Left ventricle myocardium superior (tissue), 1 donor: ENCODE measurements around the gene LRRC17. TPM values are rescaled to one million over a fixed set of nuclear protein-coding genes. Genes with fewer than 3 reads are reported as not detected.
"Not testable (repeated sequence)": the region's sequence is repeated elsewhere in the genome, so short reads cannot be mapped to it uniquely, and the experiment has no call there.

Source experiments
- ATAC-seq: fragments of 200-7000 bp; cut with Tn5 transposase; one replicate; pipeline ENCODE4 v1.9.1; 2020; ENCODE audit warnings: mild to moderate bottlenecking, moderate library complexity
- DNase-seq: peaks from one replicate; pipeline ENCODE4 v3.0.0-alpha.2; 2020
- intact Hi-C: fragments of 100-400 bp; cut with micrococcal nuclease; formaldehyde crosslinking; loops from one replicate; pipeline ENCODE4 v1.11.0; 2022
- total RNA-seq: library from RNA; stranded (reverse); fragmentation: NEBNext Ultra II Directional; extraction: Animal tissue kit (Norgen Biotek cat#: 25700); gene quantifications from one replicate; pipeline ENCODE4 v1.2.1, GENCODE V29; 2021
- donor health status: DM: no; HTN: yes; CAD: no; lungs with severe emphysema.

LRRC17 gene
- total RNA-seq, 1 donor from 2014 or later: 1.9 TPM

DNA sequence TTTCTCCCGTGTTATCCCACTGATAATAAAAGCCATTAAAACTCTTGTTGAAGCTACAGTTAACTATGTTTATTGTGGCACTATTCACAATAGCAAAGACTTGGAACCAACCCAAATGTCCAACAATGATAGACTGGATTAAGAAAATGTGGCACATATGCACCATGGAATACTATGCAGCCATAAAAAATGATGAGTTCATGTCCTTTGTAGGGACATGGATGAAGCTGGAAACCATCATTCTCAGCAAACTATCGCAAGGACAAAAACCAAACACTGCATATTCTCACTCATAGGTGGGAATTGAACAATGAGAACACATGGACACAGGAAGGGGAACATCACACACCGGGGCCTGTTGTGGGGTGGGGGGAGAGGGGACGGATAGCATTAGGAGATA is 64.8 kb downstream of the LRRC17 start:
- ATAC-seq, DNase-seq, intact Hi-C loops: not testable (repeated sequence)

DNA sequence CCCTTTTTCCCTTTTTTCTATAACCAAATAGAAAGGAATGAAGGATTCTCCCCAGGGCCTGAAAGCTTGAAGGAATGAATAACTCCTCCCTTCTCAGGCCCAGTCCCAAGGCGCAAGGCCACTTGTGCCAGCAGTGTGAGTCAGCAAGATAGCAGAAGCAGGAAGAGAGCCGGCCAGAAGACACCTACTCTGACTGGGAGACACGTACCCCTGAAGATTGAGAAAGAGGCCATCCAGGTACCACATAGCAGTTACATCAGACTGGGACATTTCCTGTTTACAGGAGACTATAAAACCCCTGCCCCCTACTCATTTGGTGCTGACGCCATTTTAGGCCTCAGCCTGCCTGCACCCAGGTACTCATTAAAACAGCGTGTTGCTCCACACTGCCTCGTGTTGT is 65.5 kb downstream of the LRRC17 start:
- intact Hi-C loops: no loop called here
- DNase-seq (no peak), ATAC-seq (no peak)

DNA sequence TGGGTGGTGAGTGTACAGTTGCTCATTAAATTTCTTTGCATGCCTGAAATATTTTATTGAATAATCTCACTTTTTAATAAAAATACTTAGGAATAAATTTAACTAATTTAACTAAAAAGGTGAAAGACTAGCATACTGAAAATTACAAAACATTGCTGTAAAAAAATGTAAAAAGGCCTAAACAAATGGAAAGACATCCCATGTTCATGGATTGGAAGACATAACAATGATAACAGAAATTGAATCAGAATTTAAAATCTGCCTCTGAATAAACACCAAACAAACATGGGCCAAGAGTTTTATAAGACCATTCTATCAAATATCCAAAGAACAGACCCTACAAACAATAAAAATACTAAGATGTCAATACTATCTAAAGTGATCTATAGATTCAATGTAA is 66.9 kb downstream of the LRRC17 start:
- DNase-seq (no peak), ATAC-seq (no peak)
- intact Hi-C loops: no loop called here

DNA sequence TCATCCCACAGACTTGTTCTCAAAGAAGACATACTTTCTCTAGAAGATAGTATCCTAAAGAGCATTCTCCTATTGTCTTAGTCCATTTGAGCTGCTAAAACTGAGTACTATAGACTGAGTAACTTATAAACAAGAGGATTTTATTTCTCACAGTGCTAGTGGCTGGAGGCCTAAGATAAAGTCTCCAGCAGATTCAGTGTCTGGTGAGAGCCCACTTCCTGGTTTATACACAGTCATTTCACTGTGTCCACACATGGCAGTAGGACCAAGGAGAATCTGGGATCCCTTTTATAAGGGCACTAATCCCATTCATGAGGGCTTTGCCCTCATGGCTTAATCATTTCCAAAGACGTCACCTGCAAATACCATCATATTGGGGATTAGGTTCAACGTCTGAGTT is 68.7 kb downstream of the LRRC17 start:
- DNase-seq (no peak), ATAC-seq (no peak)
- intact Hi-C loops: no loop called here

DNA sequence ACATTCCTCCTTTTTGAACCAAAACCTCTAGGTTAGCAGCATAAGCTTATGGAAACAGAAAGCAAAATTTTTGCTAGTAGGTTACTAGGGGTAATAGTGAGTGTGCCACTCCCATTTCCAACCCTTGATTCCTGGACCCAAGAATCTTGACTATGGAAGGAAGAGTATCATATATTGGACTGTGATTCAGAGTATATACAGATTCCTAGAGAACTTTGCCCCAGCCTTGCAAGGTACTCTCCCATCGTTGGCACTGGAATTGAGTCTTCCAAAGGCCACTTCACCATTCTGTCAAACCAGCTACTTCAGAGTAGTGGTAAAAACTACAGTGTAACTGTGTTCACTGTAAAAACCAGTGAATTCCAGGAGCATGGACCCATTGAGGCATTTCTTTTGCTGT is 69.4 kb downstream of the LRRC17 start:
- no peak for DNase-seq
- intact Hi-C loops: no loop called here
- no peak for ATAC-seq

DNA sequence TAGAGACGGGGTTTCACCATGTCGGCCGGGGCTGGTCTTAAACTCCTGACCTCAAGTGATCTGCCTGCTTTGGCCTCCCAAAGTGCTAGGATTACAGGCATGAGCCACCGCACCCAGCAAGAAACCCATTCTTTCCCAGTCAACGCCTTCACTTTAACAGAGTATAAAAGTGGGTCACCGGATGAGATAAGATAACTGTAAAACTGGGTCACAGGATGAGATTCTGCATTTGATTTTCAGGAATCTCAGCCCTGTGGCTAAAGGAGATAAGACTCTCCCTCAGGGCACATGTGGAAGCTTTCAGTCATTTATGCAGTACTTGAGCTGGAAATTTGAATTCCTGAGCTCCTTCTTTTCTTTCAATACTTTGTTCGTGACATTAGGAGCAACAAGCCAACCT is 70.8 kb downstream of the LRRC17 start:
- ATAC-seq: peak; percentile 34
- DNase-seq: no peak
- intact Hi-C loops: no loop called here

DNA sequence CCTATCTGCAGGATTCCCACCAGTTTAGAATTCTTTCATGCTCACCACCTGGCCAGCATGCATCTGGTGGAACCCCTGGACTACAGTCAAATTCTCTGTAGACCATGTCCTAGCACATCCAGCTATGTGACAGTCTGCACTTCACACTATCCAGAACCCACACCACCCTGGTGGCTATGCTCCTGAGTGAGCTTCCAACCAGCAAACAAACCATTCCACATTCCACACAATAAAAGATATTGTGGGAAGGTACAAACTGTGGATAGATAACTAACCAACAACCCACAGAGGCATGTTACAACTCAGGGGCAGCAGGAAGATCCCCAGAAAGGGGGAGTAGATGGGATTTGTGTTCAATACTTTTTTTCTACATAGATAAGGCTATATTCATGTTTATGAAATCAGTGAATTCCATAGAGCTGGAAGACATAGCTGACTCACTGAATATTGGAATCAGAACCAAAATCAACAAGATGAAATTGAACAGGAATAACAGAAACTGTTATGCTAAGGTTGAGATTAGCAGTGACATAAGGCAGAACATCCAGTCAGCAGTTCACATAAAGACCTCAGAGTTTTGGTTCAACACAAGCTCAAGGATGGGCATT is 72.5 kb downstream of the LRRC17 start:
- DNase-seq (no peak), ATAC-seq (no peak)
- intact Hi-C loops: no loop called here

DNA sequence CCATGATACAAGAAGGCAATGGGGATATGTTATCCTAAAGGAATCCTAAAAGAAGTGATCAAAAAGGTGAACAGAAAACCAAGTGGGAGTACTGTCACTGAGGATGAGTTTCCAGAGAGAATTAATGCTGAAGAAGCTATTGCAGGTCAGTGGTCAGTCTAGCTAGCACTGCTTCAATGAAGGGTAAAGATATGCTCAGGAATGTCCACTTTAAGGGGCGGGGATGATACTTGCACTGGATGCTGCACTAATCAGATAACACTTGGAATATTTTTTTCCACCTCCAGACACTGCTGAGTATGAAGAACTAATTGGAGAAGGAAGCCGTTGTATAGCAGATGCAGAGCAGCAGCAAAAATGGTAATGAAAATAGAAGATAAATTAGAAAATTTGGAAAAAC is 75.3 kb downstream of the LRRC17 start:
- intact Hi-C loops: no loop called here

DNA sequence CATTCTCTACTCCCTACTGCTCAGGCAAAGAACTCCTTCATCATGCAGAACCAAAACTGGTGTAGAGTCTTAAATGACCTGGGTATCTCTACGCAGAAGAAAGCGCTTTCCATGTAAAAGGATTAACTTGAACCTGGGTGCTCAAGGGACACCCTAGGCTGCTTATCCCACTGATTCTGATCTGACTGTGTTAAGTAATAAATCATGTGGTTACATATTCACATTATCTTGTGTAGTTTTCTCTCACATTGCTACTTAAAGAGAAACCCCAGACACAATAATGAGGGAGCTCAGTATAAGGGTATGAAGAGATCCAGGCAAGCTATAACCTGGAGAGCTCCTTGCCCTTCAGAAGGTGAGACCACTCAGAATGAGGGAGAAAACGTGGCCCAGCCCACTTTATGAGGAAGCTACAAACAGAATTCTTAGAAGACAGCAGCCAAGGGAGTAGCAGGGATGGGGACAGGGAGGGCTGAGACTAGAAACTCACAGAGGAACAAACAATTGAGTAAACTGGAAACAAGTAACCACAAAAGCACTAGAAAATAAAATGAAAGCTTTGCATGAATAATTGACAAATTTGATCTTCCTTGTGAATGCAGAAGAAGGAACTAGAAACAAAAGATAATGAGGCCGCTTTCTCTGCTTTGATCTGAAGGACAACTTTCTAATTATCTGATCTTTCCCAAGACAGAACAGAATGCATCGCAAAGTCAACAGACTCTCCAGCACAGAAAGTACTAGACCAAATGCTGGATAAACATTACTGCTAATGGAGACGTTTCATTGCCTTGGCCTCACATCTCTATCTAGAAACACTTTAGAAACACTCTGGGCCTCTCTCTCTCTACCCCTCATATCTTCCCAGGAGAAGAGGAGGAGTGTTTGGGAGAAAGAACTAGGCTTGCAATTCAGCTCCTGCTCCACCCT is 76.1 kb downstream of the LRRC17 start:
- no peak for ATAC-seq
- intact Hi-C loops: no loop called here
- DNase-seq: no peak

More for the DNA sequence above, 75.3 kb downstream of the LRRC17 start:
- no peak for DNase-seq
- ATAC-seq: no peak

DNA sequence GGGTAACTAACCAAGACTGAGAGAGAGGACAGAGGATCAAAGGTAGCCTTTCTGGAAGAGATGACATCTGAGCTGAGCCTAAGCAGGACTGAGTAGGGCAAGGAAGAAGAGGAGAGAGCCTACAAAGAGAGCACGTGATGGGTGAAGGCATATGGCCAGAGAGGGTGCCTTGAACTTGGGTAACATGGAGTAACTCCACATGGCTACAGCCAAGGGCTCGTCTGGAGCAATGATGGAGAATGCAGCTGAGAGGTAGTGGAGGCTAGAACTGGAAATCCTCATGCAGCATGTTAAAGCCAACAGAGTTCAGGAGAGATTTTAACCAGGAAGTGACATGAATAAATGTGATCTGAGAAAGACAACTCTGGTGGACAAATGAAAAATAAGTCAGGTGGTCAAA is 77.8 kb downstream of the LRRC17 start:
- DNase-seq (no peak), ATAC-seq (no peak)
- intact Hi-C loops: no loop called here

DNA sequence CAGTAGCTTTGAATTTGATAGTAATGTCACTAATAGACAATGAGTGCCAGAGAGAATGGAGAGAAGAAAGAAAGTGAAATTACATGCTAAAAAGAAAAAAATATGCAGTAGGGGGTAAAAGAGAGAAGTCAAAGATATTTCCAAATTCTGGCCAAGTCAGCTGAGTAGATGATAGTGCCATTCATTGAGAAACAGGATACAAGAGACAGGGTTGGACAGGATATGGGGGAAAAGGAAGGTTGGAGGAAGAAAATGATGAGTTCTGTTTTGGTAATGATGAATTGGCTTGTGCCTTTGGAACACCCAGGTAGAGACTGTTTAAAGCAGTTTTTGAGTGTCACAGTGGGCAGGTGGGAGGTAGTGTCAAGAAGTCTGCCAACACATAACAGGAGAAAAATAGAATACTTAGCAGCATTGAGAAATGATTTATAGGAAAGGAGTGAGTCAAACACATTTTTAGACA is 78.3 kb downstream of the LRRC17 start:
- ATAC-seq: no peak
- intact Hi-C loops: no loop called here
- DNase-seq: no peak

DNA sequence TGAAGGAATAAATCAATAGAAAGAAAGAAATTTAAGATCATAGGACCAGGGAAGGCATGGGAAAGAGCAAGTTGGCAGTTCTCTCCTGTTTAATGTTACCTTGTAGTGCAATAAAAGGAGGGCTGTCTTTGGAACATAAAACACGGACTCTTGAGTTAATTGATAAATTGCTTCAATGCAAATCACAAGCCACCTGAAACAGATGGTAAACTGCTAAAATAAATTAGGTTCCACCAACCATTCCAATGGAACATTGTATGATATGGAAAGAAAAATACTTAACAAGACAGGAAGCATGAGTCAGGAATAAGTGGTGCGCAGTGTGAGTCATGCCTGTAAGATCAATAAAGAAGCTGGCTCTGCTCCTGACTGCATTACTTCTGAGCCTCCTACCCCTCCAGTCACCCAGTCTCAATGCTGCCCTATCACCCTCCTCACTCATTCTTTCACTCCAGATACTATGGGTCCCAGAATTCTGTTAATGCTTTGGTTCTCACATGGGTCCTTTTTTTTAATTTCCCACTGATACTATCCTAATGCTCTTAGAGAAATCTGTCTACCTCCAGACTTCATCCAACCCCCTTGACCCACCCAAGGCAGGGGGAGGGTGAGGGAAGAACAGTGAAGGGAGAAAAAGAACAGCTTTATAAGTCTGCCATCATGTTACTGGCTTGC is 78.9 kb downstream of the LRRC17 start:
- ATAC-seq (no peak), DNase-seq (no peak)
- intact Hi-C loops: no loop called here

DNA sequence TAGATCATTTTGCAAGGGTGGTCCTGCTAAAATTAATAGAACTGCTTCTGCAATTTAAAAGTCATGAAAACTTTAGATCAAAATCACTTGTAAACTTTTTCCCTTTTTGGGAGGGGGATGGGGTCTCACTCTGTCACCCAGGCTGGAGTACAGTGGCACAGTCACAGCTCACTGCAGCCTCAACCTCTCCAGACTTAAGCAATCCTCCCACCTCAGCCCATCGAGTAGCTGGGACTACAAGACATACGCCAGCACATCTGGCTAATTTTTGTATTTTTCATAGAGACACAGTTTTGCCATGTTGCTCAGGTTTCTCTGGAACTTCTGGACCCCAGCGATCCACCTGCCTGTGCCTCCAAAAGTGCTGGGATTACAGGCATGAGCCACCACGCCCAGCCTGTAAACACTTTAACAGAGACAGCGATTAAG is 79.7 kb downstream of the LRRC17 start:
- DNase-seq (no peak), ATAC-seq (peak; percentile 44)
- intact Hi-C loops: no loop called here

DNA sequence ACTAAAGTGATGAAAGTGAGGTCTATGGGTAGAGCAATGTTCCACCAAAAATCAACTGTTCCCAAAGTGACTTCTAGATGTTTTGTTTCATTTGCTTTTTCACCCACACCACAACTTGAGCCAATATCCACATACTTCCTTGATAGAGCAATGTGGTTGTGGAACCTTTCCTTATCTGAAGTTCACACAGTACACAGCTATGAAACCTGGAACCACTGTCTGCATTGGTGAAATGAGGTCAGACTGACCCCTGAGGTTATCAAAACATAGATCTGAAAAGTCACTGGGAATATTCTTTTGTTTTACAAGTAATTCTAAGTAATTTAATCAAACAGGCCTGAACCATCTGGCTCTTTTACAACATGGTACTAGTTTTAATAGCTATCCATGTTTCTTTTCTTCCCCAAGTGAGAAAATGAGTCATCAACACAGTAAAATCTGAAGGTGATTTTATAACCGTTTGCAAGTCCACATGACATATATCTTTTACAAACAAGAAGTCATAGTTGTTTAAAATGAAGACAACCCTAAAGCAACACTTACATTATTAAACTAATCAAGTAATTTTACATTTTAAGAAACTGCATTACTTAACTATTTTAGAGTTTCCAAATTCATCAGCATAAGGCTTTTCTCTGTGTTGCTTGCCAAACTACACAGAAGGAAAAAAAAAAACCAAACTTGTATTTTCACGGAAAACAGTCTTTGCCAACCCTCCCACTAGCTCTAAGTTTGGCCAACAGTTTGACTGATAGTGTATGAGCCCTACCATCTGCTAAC is 80.3 kb downstream of the LRRC17 start:
- ATAC-seq (peak; percentile 93), DNase-seq (no peak)
- intact Hi-C loops: no loop called here

DNA sequence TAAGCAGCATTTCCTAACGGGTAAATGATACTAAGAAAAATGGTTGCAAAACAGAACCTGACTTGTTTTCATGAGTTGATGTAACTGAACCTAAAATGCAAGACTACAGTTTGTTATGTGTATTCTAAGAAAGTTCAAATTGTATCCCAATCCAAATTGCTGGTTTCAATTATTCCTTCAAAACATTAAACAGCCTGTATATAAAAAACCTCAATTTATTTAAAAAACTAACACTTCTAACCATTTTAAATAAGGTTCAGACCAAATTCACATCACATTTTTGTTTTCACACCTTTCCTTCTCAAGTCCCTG is 80.9 kb downstream of the LRRC17 start:
- intact Hi-C loops: no loop called here
- no peak for DNase-seq
- ATAC-seq: no peak

DNA sequence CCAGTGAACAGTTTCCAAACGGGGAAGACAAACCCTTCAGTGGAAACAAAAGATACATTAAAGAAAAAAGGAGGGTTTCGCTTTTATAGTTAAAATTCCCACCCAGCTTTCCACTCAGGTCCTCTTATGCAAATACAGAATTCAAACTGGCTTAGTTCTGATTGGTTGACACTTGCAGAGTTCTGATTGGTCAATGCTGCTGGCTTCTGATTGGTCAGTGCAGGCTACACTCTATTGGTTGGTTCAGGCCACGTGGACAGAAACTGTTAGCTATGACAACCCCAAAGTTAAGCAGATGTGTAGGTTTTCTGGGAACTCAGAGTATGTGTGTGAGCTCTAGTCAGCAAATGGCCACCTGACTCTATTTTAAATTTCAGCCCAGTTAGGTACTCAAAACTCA is 81.8 kb downstream of the LRRC17 start:
- ATAC-seq: no peak
- intact Hi-C loops: no loop called here
- no peak for DNase-seq
